ENCODE data around the gene RPP38.

DNA sequence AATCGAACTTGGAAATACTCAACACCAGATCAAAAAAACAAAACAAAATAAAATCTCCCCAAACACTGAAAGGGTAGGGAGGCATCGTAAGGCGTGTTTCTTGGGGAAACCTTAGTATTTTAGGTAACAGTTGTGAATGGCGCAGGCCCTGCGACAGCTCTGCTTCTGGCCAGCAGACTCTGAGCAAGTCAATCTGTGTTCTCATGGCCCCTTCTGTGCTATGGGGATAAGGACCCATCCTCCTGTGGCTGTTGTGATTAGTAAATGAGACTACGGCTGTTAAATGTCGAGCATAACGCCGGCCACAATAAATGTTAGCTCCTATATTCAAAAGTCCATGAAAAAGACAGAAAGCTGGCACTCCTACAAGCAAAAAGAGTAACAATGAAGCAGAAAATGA lies 27.0 kb downstream of the RPP38 start:
- TF ChIP-seq, protein P1, sequence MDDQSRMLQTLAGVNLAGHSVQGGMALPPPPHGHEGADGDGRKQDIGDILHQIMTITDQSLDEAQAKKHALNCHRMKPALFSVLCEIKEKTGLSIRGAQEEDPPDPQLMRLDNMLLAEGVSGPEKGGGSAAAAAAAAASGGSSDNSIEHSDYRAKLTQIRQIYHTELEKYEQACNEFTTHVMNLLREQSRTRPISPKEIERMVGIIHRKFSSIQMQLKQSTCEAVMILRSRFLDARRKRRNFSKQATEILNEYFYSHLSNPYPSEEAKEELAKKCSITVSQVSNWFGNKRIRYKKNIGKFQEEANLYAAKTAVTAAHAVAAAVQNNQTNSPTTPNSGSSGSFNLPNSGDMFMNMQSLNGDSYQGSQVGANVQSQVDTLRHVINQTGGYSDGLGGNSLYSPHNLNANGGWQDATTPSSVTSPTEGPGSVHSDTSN (IDR thresholded peaks at IDR 0.05; ENCODE audit: insufficient replicate concordance, low read depth, low read length): no peak
- no peak for TF ChIP-seq SREBF1 (IDR thresholded peaks at IDR 0.05; ENCODE audit: low read length)
- TF ChIP-seq EGR1 (IDR thresholded peaks at IDR 0.05; ENCODE audit: borderline replicate concordance in 1 of 2, low read depth in 2 of 2, low read length in 2 of 2): no peak
- TF ChIP-seq SIX5 (IDR thresholded peaks at IDR 0.05; ENCODE audit: low read depth, low read length, severe bottlenecking): no peak
- TF ChIP-seq ATF7 (IDR thresholded peaks at IDR 0.05; ENCODE audit: low read depth): no peak
- no peak for TF ChIP-seq POLR2A (IDR thresholded peaks at IDR 0.05; ENCODE audit: low read depth, low read length)
- TF ChIP-seq CBX5 (IDR thresholded peaks at IDR 0.05; ENCODE audit: low read depth): no peak
